Testis (tissue), 2 donors: ENCODE measurements around the gene IYD.

ENCODE experiments used
- CTCF ChIP-seq, 3 experiments: fragments of 450-650 bp in 2 of 3; fragments of 200-600 bp in 1 of 3; sonication (generic) in 1 of 3; IDR thresholded peaks; one replicate each; pipeline ENCODE4 v1.5.1; 2016 to 2019; ENCODE audit warnings: antibody characterized with exemption in 3 of 3, mild to moderate bottlenecking in 2 of 3, moderate library complexity in 1 of 3
- POLR2A ChIP-seq: fragments of 450-650 bp; IDR thresholded peaks from one replicate; pipeline ENCODE4 v1.6.1; 2017; ENCODE audit warnings: antibody characterized with exemption, mild to moderate bottlenecking, moderate library complexity

- TF ChIP-seq CTCF (IDR thresholded peaks at IDR 0.05) (no peak), POLR2A (no peak)
These were observed 75.5 kb downstream of the IYD start for GRCh38 chr6:150444308-150444707.
